ENCODE results near the gene DUSP28. TPM values are rescaled to one million over a fixed set of nuclear protein-coding genes. Genes with fewer than 3 reads are reported as not detected.

Gene DUSP28
- total RNA-seq, 2 donors from 2014 or later, result 3.9 to 5.3 TPM

GRCh38 chr2:240588669-240589068, 28.5 kb downstream of the DUSP28 start:
- H3K9ac ChIP-seq (ENCODE audit: low read depth in 2 of 2, low read length in 2 of 2), result no peak overlapping the region
- H3K36me3 ChIP-seq, result peaks cover 6% of the 10 kb centered on the region
- H3K27me3 ChIP-seq, result no peaks in the 10 kb centered on the region
- H3K9me3 ChIP-seq, result no peaks in the 10 kb centered on the region
- intact Hi-C loops (cut with DNase I), result no loop called here
- H3K4me1 ChIP-seq, result peaks cover 15% of the 10 kb centered on the region
- no peak for DNase-seq
- no peak for TF ChIP-seq CTCF (IDR thresholded peaks at IDR 0.05)
- no peak overlapping the region for H3K27ac ChIP-seq
- H3K4me3 ChIP-seq, result no peak overlapping the region

- H3K27me3 ChIP-seq, result no peaks in the 10 kb centered on the region
These were observed 29.2 kb downstream of the DUSP28 start for GRCh38 chr2:240589375-240589774.

GRCh38 chr2:240589850-240590525, 29.8 kb downstream of the DUSP28 start:
- peaks cover 6% of the 10 kb centered on the region for H3K36me3 ChIP-seq
- intact Hi-C loops (cut with DNase I), result no loop called here
- no peak overlapping the region for H3K9ac ChIP-seq (ENCODE audit: low read depth in 2 of 2, low read length in 2 of 2)
- no peak for DNase-seq
- TF ChIP-seq CTCF (IDR thresholded peaks at IDR 0.05), result no peak
- H3K27ac ChIP-seq, result no peak overlapping the region
- no peak overlapping the region for H3K4me3 ChIP-seq
- H3K4me1 ChIP-seq, result peaks cover 10% of the 10 kb centered on the region
- H3K27me3 ChIP-seq, result no peaks in the 10 kb centered on the region
- no peaks in the 10 kb centered on the region for H3K9me3 ChIP-seq

More at GRCh38 chr2:240589375-240589774, 29.2 kb downstream of the DUSP28 start:
- intact Hi-C loops (cut with DNase I), result no loop called here
- no peak for DNase-seq
- H3K4me1 ChIP-seq, result peaks cover 15% of the 10 kb centered on the region
- no peak overlapping the region for H3K4me3 ChIP-seq
- TF ChIP-seq CTCF (IDR thresholded peaks at IDR 0.05), result no peak
- no peaks in the 10 kb centered on the region for H3K9me3 ChIP-seq
- H3K9ac ChIP-seq (ENCODE audit: low read depth in 2 of 2, low read length in 2 of 2), result no peak overlapping the region
- peaks cover 6% of the 10 kb centered on the region for H3K36me3 ChIP-seq
- no peak overlapping the region for H3K27ac ChIP-seq

- peaks cover 7% of the 10 kb centered on the region for H3K4me1 ChIP-seq
- no peak overlapping the region for H3K4me3 ChIP-seq
- TF ChIP-seq CTCF (IDR thresholded peaks at IDR 0.05), result no peak
- no peaks in the 10 kb centered on the region for H3K9me3 ChIP-seq
- H3K27me3 ChIP-seq, result no peaks in the 10 kb centered on the region
- no peak overlapping the region for H3K9ac ChIP-seq (ENCODE audit: low read depth in 2 of 2, low read length in 2 of 2)
- no peak for DNase-seq
- intact Hi-C loops (cut with DNase I), result no loop called here
- H3K36me3 ChIP-seq, result peaks cover 6% of the 10 kb centered on the region
- no peak overlapping the region for H3K27ac ChIP-seq
These were observed 30.5 kb downstream of the DUSP28 start for GRCh38 chr2:240590681-240591111.

GRCh38 chr2:240591226-240591625, 31.1 kb downstream of the DUSP28 start:
- Histone ChIP-seq H3K27ac (no peak overlapping the region), H3K36me3 (peaks cover 6% of the 10 kb centered on the region), H3K9me3 (no peaks in the 10 kb centered on the region), H3K4me1 (peaks cover 7% of the 10 kb centered on the region), H3K27me3 (no peaks in the 10 kb centered on the region), H3K9ac (ENCODE audit: low read depth in 2 of 2, low read length in 2 of 2) (no peak overlapping the region), H3K4me3 (no peak overlapping the region)
- DNase-seq, result no peak
- TF ChIP-seq CTCF (IDR thresholded peaks at IDR 0.05), result no peak
- intact Hi-C loops (cut with DNase I), result no loop called here
